ENCODE measurements around the gene MGARP. TPM values are rescaled to one million over a fixed set of nuclear protein-coding genes. Genes with fewer than 3 reads are reported as not detected.
A peak's percentile ranks its signal among the peaks of the same experiment; 100 is the strongest.

The MGARP gene
- total and polyA plus RNA-seq, 2 experiments from 2014 or later = 2.1 to 2.9 TPM

DNA sequence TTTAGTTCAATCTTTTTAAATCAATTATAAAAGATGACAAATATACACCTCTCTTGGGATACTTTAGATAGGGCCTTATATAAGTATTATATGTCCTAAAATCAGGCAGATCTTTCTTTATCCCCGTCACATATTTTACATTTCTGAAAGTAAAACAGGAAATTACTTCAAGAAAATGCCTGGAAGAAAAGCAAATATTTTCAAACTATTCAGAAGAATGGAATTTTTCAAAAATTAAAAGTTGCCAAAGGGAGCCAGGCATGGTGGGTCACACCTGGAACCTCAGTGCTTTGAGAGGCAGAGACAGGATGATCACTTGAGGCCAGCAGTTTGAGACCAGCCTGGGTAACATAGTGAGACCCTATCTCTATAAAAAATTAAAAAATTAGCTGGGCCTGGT is 34.4 kb downstream of the MGARP start:
- Histone ChIP-seq H3K9ac (no peak overlapping the region), H3K4me3 (no peak overlapping the region), H3K9me2 (ENCODE audit: insufficient read depth) (no peaks in the 10 kb centered on the region), H4K20me1 (ENCODE audit: insufficient read depth) (no peaks in the 10 kb centered on the region), H3K27ac (peak overlapping the region; percentile 21), H3K9me3 (ENCODE audit: low read depth) (no peaks in the 10 kb centered on the region), H3K79me2 (ENCODE audit: insufficient read depth) (no peaks in the 10 kb centered on the region), H3K36me3 (ENCODE audit: low read depth) (no peaks in the 10 kb centered on the region), H3K27me3 (replicated peaks; ENCODE audit: insufficient read depth) (no peaks in the 10 kb centered on the region), H3K4me2 (ENCODE audit: unreplicated experiment) (peak overlapping the region; percentile 41), H3F3A (ENCODE audit: insufficient read depth) (peaks cover 41% of the 10 kb centered on the region), H2AFZ (no peak overlapping the region), H3K4me1 (ENCODE audit: insufficient read depth) (peaks cover 45% of the 10 kb centered on the region)
- WGBS, 2 experiments (ENCODE audit: low coverage in 1 of 2, low lambda C conversion rate in 2 of 2, missing lambda C conversion rate in 2 of 2) = 8 to 12% methylated on average over 1 of the region's 1 CpG
- TF ChIP-seq EZH2phosphoT487 (IDR thresholded peaks at IDR 0.05; ENCODE audit: insufficient read depth, low read depth) (no peak), EZH2 (IDR thresholded peaks at IDR 0.05; ENCODE audit: insufficient read depth, poor library complexity, severe bottlenecking) (no peak)
- DNase-seq = peak; percentile 58
- in situ Hi-C loops (cut with MboI) = no loop called here

DNA sequence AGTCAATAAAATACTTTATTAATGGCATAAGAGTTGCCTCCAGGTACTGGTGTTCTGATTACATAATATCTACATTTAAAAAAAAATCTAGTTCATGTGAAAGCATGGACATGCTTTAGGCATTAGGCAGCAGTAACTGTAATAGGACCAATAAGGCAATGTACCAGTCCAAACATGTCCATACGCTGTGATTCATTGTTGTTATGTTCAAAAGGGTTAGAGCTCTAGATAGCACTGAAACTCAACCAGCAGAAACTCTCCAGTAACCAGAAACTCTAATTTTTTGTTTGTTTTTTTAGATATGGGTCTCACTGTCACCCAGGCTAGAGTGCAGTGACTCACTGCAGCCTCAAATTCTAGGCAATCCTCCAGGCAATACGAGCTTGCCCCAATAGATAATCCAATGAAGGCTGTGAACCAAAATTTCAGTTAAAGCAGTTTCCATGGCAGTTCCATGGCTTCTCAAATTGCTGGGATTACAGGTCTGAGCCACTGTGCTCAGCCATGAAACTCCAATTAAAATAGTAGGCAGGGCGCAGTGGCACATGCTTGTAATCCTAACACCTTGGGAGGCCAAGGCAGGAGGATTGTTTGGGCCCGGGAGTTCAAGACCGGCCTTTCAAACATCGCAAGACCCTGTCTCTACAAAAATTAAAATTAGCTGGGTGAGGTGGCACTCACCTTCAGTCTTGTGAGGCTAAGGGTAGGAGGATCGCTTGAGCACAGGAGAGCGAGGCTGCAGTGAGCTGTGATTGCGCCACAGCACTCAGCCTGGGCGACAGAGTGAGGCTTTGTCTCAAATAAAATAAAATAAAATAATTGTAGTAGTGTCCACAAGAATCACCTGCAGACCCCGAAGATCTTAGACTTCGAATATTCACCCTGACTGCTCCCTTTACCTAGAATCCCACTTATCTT is 36.3 kb downstream of the MGARP start:
- H3K79me2 ChIP-seq (ENCODE audit: insufficient read depth) = no peaks in the 10 kb centered on the region
- H3K27ac ChIP-seq = peak overlapping the region; percentile 74
- H2AFZ ChIP-seq = no peak overlapping the region
- no peaks in the 10 kb centered on the region for H3K27me3 ChIP-seq (replicated peaks; ENCODE audit: insufficient read depth)
- DNase-seq = peak; percentile 95
- in situ Hi-C loops (cut with MboI) = no loop called here
- H4K20me1 ChIP-seq (ENCODE audit: insufficient read depth) = no peaks in the 10 kb centered on the region
- no peaks in the 10 kb centered on the region for H3K36me3 ChIP-seq (ENCODE audit: low read depth)
- H3K9me3 ChIP-seq (ENCODE audit: low read depth) = no peaks in the 10 kb centered on the region
- H3K9me2 ChIP-seq (ENCODE audit: insufficient read depth) = no peaks in the 10 kb centered on the region
- peak overlapping the region; percentile 11; the same call in 1 of the 2 replicates for H3K9ac ChIP-seq
- no peak overlapping the region for H3K4me3 ChIP-seq
- H3F3A ChIP-seq (ENCODE audit: insufficient read depth) = peaks cover 41% of the 10 kb centered on the region
- TF ChIP-seq EZH2 (IDR thresholded peaks at IDR 0.05; ENCODE audit: insufficient read depth, poor library complexity, severe bottlenecking) = no peak
- TF ChIP-seq EZH2phosphoT487 (IDR thresholded peaks at IDR 0.05; ENCODE audit: insufficient read depth, low read depth) = no peak
- H3K4me2 ChIP-seq (ENCODE audit: unreplicated experiment) = peak overlapping the region; percentile 71
- 73 to 74% methylated on average over 12 of the region's 12 CpGs for WGBS, 2 experiments (ENCODE audit: low coverage in 1 of 2, low lambda C conversion rate in 2 of 2, missing lambda C conversion rate in 2 of 2)
- peaks cover 45% of the 10 kb centered on the region for H3K4me1 ChIP-seq (ENCODE audit: insufficient read depth)

DNA sequence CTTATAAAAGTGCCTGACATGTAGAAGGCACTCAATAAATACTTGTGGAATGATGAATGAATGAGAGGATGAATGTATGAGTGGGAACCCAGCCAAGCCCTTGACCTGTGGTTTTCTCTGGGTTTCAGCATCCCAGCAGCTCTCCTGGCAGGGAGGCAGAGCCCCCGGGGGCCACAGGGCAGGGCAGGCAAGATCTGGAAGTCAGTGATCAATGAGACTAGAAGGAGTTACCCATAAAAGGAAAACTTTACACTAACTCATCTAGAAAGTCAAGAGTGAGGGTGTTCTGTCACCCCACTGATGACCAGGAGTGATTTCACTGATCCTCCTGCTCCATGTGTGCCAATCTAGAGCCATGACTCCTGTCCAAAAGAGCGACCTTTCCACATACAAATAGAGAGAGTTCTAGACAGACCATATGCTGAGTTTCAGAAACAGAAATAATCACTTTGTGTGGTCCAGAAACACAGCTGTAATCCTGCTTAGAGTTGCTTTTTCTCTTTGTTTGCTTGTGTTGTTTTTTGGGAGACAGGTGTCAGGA is 37.4 kb downstream of the MGARP start:
- Histone ChIP-seq H3K27me3 (replicated peaks; ENCODE audit: insufficient read depth) (no peaks in the 10 kb centered on the region), H3F3A (ENCODE audit: insufficient read depth) (peaks cover 34% of the 10 kb centered on the region), H2AFZ (peak overlapping the region; percentile 19; the same call in 1 of the 2 replicates), H3K79me2 (ENCODE audit: insufficient read depth) (no peaks in the 10 kb centered on the region), H3K9ac (peak overlapping the region; percentile 16; the same call in 1 of the 2 replicates), H3K36me3 (ENCODE audit: low read depth) (no peaks in the 10 kb centered on the region), H3K4me1 (ENCODE audit: insufficient read depth) (peaks cover 45% of the 10 kb centered on the region), H4K20me1 (ENCODE audit: insufficient read depth) (no peaks in the 10 kb centered on the region), H3K27ac (peak overlapping the region; percentile 74), H3K9me2 (ENCODE audit: insufficient read depth) (no peaks in the 10 kb centered on the region), H3K4me2 (ENCODE audit: unreplicated experiment) (peak overlapping the region; percentile 71), H3K4me3 (no peak overlapping the region), H3K9me3 (ENCODE audit: low read depth) (no peaks in the 10 kb centered on the region)
- TF ChIP-seq EZH2phosphoT487 (IDR thresholded peaks at IDR 0.05; ENCODE audit: insufficient read depth, low read depth) (no peak), EZH2 (IDR thresholded peaks at IDR 0.05; ENCODE audit: insufficient read depth, poor library complexity, severe bottlenecking) (no peak)
- 12 to 17% methylated on average over 2 of the region's 2 CpGs for WGBS, 2 experiments (ENCODE audit: low coverage in 1 of 2, low lambda C conversion rate in 2 of 2, missing lambda C conversion rate in 2 of 2)
- peak; percentile 75 for DNase-seq
- in situ Hi-C loops (cut with MboI) = no loop called here

DNA sequence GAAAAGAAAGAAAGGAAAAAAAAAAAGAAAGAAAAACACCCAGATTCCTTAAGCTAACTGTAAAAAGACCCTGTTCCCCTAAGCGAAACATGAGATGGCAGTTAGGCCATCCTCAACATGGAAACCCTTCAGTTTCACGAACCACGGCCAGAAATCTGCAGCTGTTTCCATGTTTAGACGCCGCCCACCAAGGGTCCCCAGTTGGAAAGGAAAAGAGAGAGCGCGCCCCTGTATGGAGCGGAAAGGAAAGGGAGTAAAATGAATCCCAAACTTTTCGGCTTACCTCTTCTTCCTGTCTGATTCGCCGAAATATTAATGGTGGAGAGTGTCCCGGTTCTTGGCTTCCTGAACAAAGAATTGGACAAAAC is 38.3 kb downstream of the MGARP start:
- TF ChIP-seq EZH2 (IDR thresholded peaks at IDR 0.05; ENCODE audit: insufficient read depth, poor library complexity, severe bottlenecking) (no peak), EZH2phosphoT487 (IDR thresholded peaks at IDR 0.05; ENCODE audit: insufficient read depth, low read depth) (no peak)
- no peaks in the 10 kb centered on the region for H3K36me3 ChIP-seq (ENCODE audit: low read depth)
- peaks cover 45% of the 10 kb centered on the region for H3K4me1 ChIP-seq (ENCODE audit: insufficient read depth)
- H2AFZ ChIP-seq = no peak overlapping the region
- H3F3A ChIP-seq (ENCODE audit: insufficient read depth) = peaks cover 33% of the 10 kb centered on the region
- no peak for DNase-seq
- no peak overlapping the region for H3K4me2 ChIP-seq (ENCODE audit: unreplicated experiment)
- no peak overlapping the region for H3K9ac ChIP-seq
- 96 to 98% methylated on average over 12 of the region's 12 CpGs for WGBS, 2 experiments (ENCODE audit: low coverage in 1 of 2, low lambda C conversion rate in 2 of 2, missing lambda C conversion rate in 2 of 2)
- H3K27ac ChIP-seq = peak overlapping the region; percentile 74; the same call in 1 of the 2 replicates
- H3K27me3 ChIP-seq (replicated peaks; ENCODE audit: insufficient read depth) = no peaks in the 10 kb centered on the region
- no peaks in the 10 kb centered on the region for H3K9me3 ChIP-seq (ENCODE audit: low read depth)
- no peaks in the 10 kb centered on the region for H4K20me1 ChIP-seq (ENCODE audit: insufficient read depth)
- in situ Hi-C loops (cut with MboI) = no loop called here
- H3K9me2 ChIP-seq (ENCODE audit: insufficient read depth) = no peaks in the 10 kb centered on the region
- H3K4me3 ChIP-seq = no peak overlapping the region
- no peaks in the 10 kb centered on the region for H3K79me2 ChIP-seq (ENCODE audit: insufficient read depth)

Data from GM23248 (cell line).